Fibroblast of villous mesenchyme (primary cell): Measurements from ENCODE around the gene CPNE4. TPM values are rescaled to one million over a fixed set of nuclear protein-coding genes. Genes with fewer than 3 reads are reported as not detected.

Experiments
- DNase-seq: peaks from one replicate; pipeline ENCODE4 v3.0.0-alpha.2; 2010; ENCODE audit warnings: low read depth
- H3K4me3 ChIP-seq: 2 replicates; pipeline ENCODE4 v1.5.1; 2011; ENCODE audit warnings: low read depth, mild to moderate bottlenecking, low read length
- CTCF ChIP-seq: IDR thresholded peaks from 2 replicates; pipeline ENCODE4 v1.5.1; 2012; ENCODE audit warnings: low read depth, mild to moderate bottlenecking, low read length; ENCODE audit not compliant: insufficient read depth
- total RNA-seq: library from RNA; depleted of rRNA; stranded (reverse); fragments of >200 nt; gene quantifications from 2 replicates; pipeline ENCODE4 v1.2.3, GENCODE V29; 2012

Gene CPNE4
- total RNA-seq, 1 donor = not detected

- H3K4me3 ChIP-seq = no peak overlapping the region
- DNase-seq = no peak
- no peak for TF ChIP-seq CTCF
Observed at GRCh38 chr3:131749826-131750225, 285.0 kb downstream of the CPNE4 start.

- H3K4me3 ChIP-seq = no peak overlapping the region
- TF ChIP-seq CTCF = no peak
- DNase-seq = no peak
Observed at GRCh38 chr3:131747466-131747865, 287.3 kb downstream of the CPNE4 start.

GRCh38 chr3:131744765-131745164 lies 290.0 kb downstream of the CPNE4 start:
- DNase-seq = no peak
- TF ChIP-seq CTCF = no peak

GRCh38 chr3:131743126-131743525 lies 291.7 kb downstream of the CPNE4 start:
- no peak overlapping the region for H3K4me3 ChIP-seq
- TF ChIP-seq CTCF = no peak
- no peak for DNase-seq

More at GRCh38 chr3:131744765-131745164, 290.0 kb downstream of the CPNE4 start:
- H3K4me3 ChIP-seq = no peak overlapping the region

- TF ChIP-seq CTCF = no peak
- no peak for DNase-seq
- H3K4me3 ChIP-seq = no peak overlapping the region
Observed at GRCh38 chr3:131739211-131739610, 295.6 kb downstream of the CPNE4 start.

- no peak for TF ChIP-seq CTCF
- H3K4me3 ChIP-seq = no peak overlapping the region
- no peak for DNase-seq
Observed at GRCh38 chr3:131738095-131738494, 296.7 kb downstream of the CPNE4 start.

GRCh38 chr3:131735544-131735943 lies 299.3 kb downstream of the CPNE4 start:
- DNase-seq = no peak
- no peak overlapping the region for H3K4me3 ChIP-seq
- TF ChIP-seq CTCF = no peak
